GM12872 (cell line): ENCODE measurements around the gene PRKCSH.
A peak's percentile ranks its signal among the peaks of the same experiment; 100 is the strongest.

Experiments used
- CTCF ChIP-seq: IDR thresholded peaks from 3 replicates; pipeline ENCODE4 v1.5.1; 2011; ENCODE audit warnings: low read depth, mild to moderate bottlenecking, low read length, moderate library complexity; ENCODE audit not compliant: insufficient read depth

The PRKCSH gene

GRCh38 chr19:11435057-11435832 is at the start of gene PRKCSH, which contains the start of gene ODAD3:
PRKCSH (plus strand) TSS chr19:11435635; CDS start chr19:11436118, 483 bp downstream.
ODAD3 (minus strand) TSS chr19:11435121; CDS start chr19:11435016, 105 bp downstream.
- peak; percentile 97 for TF ChIP-seq CTCF

- TF ChIP-seq CTCF, result no peak
Measured at GRCh38 chr19:11387162-11388034, 48.0 kb upstream of the PRKCSH start.

- TF ChIP-seq CTCF, result no peak
Measured at GRCh38 chr19:11390359-11390758, 45.1 kb upstream of the PRKCSH start.

- no peak for TF ChIP-seq CTCF
Measured at GRCh38 chr19:11390933-11391680, 44.3 kb upstream of the PRKCSH start.

GRCh38 chr19:11397089-11397610 is 38.3 kb upstream of the PRKCSH start:
- TF ChIP-seq CTCF, result no peak

- TF ChIP-seq CTCF, result no peak
Measured at GRCh38 chr19:11399667-11400066, 35.8 kb upstream of the PRKCSH start.
